Measurements from ENCODE around the gene MKI67.

GRCh38 chr10:128047991-128048818 is 78.0 kb downstream of the MKI67 start:
- TF ChIP-seq CTCF (IDR thresholded peaks at IDR 0.05) (no peak), POLR2A (IDR thresholded peaks at IDR 0.05; ENCODE audit: low read length) (no peak), USF2 (IDR thresholded peaks at IDR 0.05) (no peak), MAFK (IDR thresholded peaks at IDR 0.05; ENCODE audit: partially characterized antibody) (no peak), FOSL2 (IDR thresholded peaks at IDR 0.05) (no peak), FOSL2 (CRISPR knock-in tag; IDR thresholded peaks at IDR 0.05) (no peak), CEBPB (IDR thresholded peaks at IDR 0.05) (no peak), RAD21 (conservative IDR thresholded peaks at IDR 0.05 in 1 of 2, IDR thresholded peaks at IDR 0.05 in 1 of 2) (no peak), TP53 (CRISPR knock-in tag; IDR thresholded peaks at IDR 0.05) (no peak), SREBF2 (IDR thresholded peaks at IDR 0.05) (no peak), RFX5 (IDR thresholded peaks at IDR 0.05) (no peak), ZNF302 (CRISPR knock-in tag; IDR thresholded peaks at IDR 0.05) (no peak)
